Esophagus (tissue), 2 donors: ENCODE results near the gene OSBPL10. TPM values are rescaled to one million over a fixed set of nuclear protein-coding genes. Genes with fewer than 3 reads are reported as not detected.
A peak's percentile ranks its signal among the peaks of the same experiment; 100 is the strongest.
"Not testable (repeated sequence)": the region's sequence is repeated elsewhere in the genome, so short reads cannot be mapped to it uniquely, and the experiment has no call there.

Experiments used
- H3K27ac ChIP-seq, 2 donors: one replicate each; pipeline ENCODE4 v1.5.1; 2013; ENCODE audit warnings: low read depth in 2 of 2, mild to moderate bottlenecking in 2 of 2, inconsistent platforms in 1 of 2, low read length in 1 of 2, moderate library complexity in 1 of 2
- H3K27me3 ChIP-seq, 2 donors: one replicate each; pipeline ENCODE4 v1.6.1; 2013; ENCODE audit warnings: low read length in 2 of 2, control low read depth in 1 of 2, mild to moderate bottlenecking in 1 of 2; ENCODE audit not compliant: insufficient read depth in 2 of 2, control insufficient read depth in 1 of 2
- H3K36me3 ChIP-seq, 2 donors: one replicate each; pipeline ENCODE4 v1.6.1; 2013; ENCODE audit warnings: low read length in 1 of 2; ENCODE audit not compliant: control insufficient read depth in 2 of 2, insufficient read depth in 2 of 2
- H3K4me1 ChIP-seq, 2 donors: one replicate each; pipeline ENCODE4 v1.6.1; 2013; ENCODE audit warnings: low read length in 1 of 2; ENCODE audit not compliant: control insufficient read depth in 2 of 2, insufficient read depth in 2 of 2
- H3K4me3 ChIP-seq, 2 donors: one replicate each; pipeline ENCODE4 v1.5.1; 2013; ENCODE audit warnings: low read length in 2 of 2, mild to moderate bottlenecking in 2 of 2, low read depth in 1 of 2, moderate library complexity in 1 of 2
- H3K9me3 ChIP-seq, 2 donors: one replicate each; pipeline ENCODE4 v1.6.1; 2013; ENCODE audit warnings: mild to moderate bottlenecking in 2 of 2, low read depth in 1 of 2, low read length in 1 of 2, moderate library complexity in 1 of 2; ENCODE audit not compliant: control insufficient read depth in 2 of 2, insufficient read depth in 1 of 2
- WGBS, 2 donors: extraction: QIAGEN DNeasy Blood & Tissue Kit; methylation state at CpG; one replicate each; pipeline ENCODE4 v1.1.7; 2013; 5-methylcytosine and 5-hydroxymethylcytosine counted together
- polyA plus RNA-seq, 2 donors: library from polyadenylated mRNA; stranded (reverse); fragments of 200-250 nt; gene quantifications; one replicate each; pipeline ENCODE4 v1.2.3, GENCODE V29; 2013
- donor health status: healthy with polysubstance abuse.
- donor health status: Bipolar disorder and iron deficiency.

OSBPL10 gene
- polyA plus RNA-seq, 2 donors = 6.4 to 9.0 TPM

DNA sequence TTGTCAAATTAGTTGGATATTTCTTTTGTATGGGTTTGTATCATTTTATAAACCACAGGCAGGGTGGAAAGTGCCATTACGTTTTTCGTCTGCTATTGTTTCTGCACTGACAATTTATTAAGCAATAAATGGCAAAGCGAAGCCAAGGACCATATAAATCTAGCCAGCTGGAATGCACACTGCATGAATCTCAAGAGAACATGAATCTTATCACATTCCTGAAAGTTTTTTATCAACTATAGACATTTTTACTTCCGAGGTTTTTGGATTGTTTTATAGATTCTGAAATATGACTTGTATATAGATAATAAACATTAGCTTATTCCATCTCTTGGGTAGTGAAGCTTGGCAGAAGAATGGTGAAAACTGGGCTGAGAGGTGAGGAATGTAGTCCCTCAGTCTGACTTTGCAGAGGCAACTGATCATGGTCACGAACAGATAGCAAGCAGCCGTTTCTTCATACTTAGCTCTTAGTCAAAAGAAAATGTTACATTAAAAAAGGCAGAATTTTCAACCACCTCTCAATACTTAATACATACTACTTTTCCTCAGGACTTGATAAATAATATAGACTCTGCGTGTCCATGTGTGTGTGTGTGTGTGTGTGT, 102.7 kb downstream of the OSBPL10 start:
- Histone ChIP-seq H3K9me3 (no peaks in the 10 kb centered on the region), H3K27me3 (no peaks in the 10 kb centered on the region), H3K4me1 (peaks cover 4 to 6% of the 10 kb centered on the region in 2 donors), H3K27ac (no peak overlapping the region), H3K4me3 (no peak overlapping the region), H3K36me3 (no peaks in the 10 kb centered on the region)
- WGBS, 2 donors = 76% methylated on average over 7 of the region's 7 CpGs

DNA sequence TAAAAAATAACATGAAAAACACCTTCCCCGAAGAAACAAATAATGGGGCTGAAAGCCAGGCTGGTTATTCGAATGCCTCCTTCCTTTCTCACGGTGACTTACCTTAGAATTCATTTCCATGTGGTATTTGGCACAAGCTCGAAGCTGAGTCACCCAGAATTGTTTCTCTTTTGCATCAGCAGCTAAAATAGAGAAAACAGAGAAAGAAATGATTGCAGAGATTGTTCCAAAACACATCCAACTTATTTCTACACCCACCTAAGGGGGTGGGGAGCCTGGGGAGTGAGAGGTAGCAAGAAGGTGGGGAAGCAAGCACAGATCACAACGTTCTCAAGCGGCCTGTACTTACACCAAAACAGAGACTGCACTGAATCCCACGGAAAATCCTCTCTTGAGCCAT, 104.7 kb downstream of the OSBPL10 start:
- Histone ChIP-seq H3K27ac (peak overlapping the region in 1 of 2 donors; percentile 73), H3K27me3 (no peaks in the 10 kb centered on the region), H3K9me3 (no peaks in the 10 kb centered on the region), H3K4me1 (peaks cover 2 to 6% of the 10 kb centered on the region in 2 donors), H3K4me3 (no peak overlapping the region), H3K36me3 (peaks cover 0 to 3% of the 10 kb centered on the region in 2 donors)
- 33 to 46% methylated on average over 7 of the region's 7 CpGs for WGBS, 2 donors

DNA sequence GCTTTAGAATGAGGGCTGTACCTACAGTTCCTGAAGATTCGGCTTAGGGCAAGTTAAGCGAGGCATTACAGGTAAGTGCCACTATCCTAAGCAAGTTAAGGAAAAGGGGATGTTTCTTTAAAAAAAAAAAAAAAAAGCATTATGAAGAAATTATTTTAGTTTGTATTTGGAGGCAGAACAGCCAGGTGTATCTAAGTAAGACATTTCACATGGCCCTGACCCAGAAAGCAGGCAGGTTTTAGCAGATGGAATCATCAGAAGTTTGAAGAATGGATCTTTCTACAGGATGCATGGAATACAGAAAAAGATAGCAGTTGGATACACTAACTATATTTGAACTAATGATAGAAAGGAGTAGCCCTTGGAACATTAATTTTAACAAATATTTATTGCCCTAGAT, 105.6 kb downstream of the OSBPL10 start:
- peaks cover 0 to 3% of the 10 kb centered on the region in 2 donors for H3K36me3 ChIP-seq
- 92 to 93% methylated on average over 2 of the region's 2 CpGs for WGBS, 2 donors
- H3K4me3 ChIP-seq = no peak overlapping the region
- peaks cover 2 to 3% of the 10 kb centered on the region in 2 donors for H3K4me1 ChIP-seq
- no peak overlapping the region for H3K27ac ChIP-seq
- H3K9me3 ChIP-seq = no peaks in the 10 kb centered on the region
- H3K27me3 ChIP-seq = no peaks in the 10 kb centered on the region

DNA sequence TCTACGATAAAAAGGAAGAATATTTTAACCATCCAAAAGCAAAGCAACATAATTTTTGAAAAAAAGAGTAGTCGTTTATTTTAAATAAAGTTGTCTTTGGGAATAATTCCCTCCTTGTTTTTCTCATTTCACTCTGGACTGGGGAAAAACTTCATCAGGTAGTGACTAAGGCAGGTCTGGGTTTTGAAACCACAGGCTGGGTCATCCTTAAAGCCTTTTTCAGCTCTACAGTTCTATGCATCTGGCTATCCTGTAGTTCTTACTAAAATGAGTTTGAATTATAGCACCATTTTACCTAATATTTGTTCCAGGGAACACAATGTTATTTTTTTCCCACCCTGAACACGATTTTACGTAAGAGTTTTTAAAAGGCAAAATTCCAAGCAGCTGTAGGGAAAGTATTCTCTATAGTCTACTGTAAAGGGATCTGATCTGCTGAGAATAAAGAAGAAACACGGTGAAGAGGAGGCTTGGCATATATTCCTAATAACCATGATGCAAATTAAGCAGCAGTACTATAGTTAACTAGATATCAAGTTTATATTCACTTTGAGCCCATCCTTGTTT, 107.7 kb downstream of the OSBPL10 start:
- H3K9me3 ChIP-seq = no peaks in the 10 kb centered on the region
- H3K4me1 ChIP-seq = no peaks in the 10 kb centered on the region
- WGBS, 2 donors = 89 to 91% methylated on average over 5 of the region's 5 CpGs
- H3K36me3 ChIP-seq = peaks cover 0 to 3% of the 10 kb centered on the region in 2 donors
- H3K4me3 ChIP-seq = no peak overlapping the region
- H3K27ac ChIP-seq = no peak overlapping the region
- no peaks in the 10 kb centered on the region for H3K27me3 ChIP-seq

DNA sequence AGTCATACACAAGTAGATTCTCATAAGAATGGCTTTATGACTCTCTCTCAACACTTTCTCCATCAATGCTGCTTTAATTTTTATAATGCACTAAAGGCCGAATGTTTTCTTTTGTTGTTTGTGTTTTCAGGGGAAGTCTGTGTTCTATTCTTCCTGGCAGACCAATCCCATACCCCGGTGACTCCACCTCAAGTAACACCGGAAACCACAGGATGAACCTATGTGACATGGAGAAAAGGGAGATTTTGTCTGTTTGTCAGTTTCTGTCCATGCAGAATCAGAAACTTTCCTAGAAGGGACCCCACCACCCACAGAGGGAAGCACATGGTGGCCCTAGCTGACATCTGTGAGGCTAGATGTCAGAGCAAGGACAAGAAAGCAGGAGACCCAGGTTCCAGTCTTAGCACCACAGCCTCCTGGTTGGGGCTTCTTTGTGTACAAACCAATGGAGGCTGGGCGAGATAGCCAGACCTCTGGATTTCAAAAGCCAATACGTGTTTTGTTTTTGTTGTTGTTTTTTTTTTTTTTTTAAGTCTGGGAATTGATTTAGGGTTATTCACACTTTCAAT, 109.0 kb downstream of the OSBPL10 start:
- H3K4me3 ChIP-seq = no peak overlapping the region
- H3K27ac ChIP-seq = no peak overlapping the region
- no peaks in the 10 kb centered on the region for H3K9me3 ChIP-seq
- no peaks in the 10 kb centered on the region for H3K27me3 ChIP-seq
- H3K4me1 ChIP-seq = no peaks in the 10 kb centered on the region
- peaks cover 0 to 3% of the 10 kb centered on the region in 2 donors for H3K36me3 ChIP-seq
- 89 to 92% methylated on average over 5 of the region's 5 CpGs for WGBS, 2 donors

DNA sequence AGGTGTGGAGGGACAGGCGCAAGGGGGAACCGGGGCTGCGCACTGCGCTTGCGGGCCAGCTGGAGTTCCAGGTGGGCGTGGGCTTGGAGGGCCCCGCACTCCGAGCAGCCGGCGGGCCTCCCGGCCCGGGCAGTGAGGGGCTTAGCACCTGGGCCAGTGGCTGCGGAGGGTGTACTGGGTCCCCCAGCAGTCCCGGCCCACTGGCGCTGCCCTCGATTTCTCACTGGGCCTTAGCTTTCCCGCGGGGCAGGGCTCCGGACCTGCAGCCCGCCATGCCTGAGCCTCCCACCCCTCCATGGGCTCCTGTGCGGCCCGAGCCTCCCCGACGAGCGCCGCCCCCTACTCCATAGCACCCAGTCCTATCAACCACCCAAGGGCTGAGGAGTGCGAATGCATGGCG, 111.0 kb downstream of the OSBPL10 start:
- 96 to 99% methylated on average over 19 to 28 of the region's 28 CpGs for WGBS, 2 donors
- not testable (repeated sequence) for H3K27ac ChIP-seq, H3K36me3 ChIP-seq, H3K4me3 ChIP-seq, H3K27me3 ChIP-seq, H3K4me1 ChIP-seq, H3K9me3 ChIP-seq

DNA sequence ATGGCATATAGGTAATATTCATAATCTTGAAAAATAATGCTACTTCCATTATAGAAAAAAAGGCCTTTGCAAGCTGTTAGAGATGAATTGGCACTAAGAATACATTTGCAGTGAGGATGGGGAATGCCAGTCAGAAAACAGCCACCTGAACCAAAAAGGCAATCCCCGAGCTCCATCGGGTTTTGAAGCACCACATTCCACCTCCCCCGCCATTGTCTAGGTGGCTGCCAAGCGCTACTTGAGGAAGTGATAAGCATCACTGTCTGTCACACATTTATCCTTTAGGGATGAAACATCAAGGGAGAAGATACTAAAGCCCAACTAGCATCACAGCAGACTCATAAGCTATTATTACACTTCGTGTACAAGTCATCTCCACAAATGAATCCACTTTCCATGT, 112.8 kb downstream of the OSBPL10 start:
- H3K27ac ChIP-seq = no peak overlapping the region
- H3K36me3 ChIP-seq = peaks cover 0 to 3% of the 10 kb centered on the region in 2 donors
- H3K27me3 ChIP-seq = no peaks in the 10 kb centered on the region
- H3K4me1 ChIP-seq = no peaks in the 10 kb centered on the region
- H3K4me3 ChIP-seq = no peak overlapping the region
- H3K9me3 ChIP-seq = no peaks in the 10 kb centered on the region
- 91 to 94% methylated on average over 5 of the region's 5 CpGs for WGBS, 2 donors

DNA sequence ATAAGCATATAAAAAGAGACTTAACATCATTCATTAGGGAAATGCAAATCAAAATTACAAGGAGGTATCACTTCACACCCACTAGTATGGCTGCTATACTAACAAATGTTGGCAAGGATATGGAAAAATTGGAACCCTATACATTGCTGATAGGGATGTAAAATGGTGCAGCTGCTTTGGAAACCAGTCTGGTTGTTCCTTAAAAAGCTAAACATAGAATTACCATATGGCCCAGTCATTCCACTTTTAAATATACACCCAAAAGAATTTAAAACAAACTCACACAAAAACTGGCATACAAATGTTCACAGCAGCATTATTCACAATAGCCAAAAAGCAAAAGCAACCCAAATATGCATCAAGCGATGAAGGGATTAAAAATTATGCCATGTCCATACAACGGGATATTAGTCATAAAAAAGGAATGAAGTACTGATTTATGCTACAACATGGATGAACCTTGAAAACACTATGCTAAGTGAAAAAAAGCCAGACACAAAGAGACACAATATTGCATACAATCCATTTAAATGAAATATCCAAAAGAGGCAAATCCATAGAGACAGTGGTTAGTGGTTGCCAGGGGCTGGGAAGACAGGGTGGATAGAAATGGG, 118.3 kb downstream of the OSBPL10 start:
- Histone ChIP-seq H3K9me3 (no peaks in the 10 kb centered on the region), H3K36me3 (no peaks in the 10 kb centered on the region), H3K27me3 (no peaks in the 10 kb centered on the region), H3K27ac (no peak overlapping the region), H3K4me1 (no peaks in the 10 kb centered on the region), H3K4me3 (no peak overlapping the region)
- WGBS, 2 donors = 51 to 67% methylated on average over 2 of the region's 2 CpGs

DNA sequence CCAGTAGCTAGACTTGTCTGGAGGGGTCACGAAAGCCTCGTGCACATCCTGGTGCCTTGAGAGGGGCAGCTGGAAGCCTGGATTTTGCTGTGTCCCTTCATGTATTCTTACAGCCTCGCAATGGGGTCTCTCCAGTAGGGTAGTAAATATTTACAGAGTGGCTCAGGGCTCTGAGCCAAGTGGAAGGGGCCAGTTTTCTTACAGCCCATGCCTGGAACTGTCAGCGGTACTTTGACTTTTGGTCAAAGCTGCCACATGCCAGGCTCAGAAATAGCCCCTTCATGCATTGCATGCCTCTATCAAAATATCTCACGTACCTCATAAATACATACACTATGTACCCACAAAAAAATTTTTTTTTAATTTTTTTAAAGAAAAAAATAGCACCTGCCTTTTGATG, 119.2 kb downstream of the OSBPL10 start:
- H3K4me1 ChIP-seq = no peaks in the 10 kb centered on the region
- H3K4me3 ChIP-seq = no peak overlapping the region
- H3K9me3 ChIP-seq = no peaks in the 10 kb centered on the region
- no peaks in the 10 kb centered on the region for H3K36me3 ChIP-seq
- WGBS, 2 donors = 87 to 88% methylated on average over 5 of the region's 5 CpGs
- H3K27me3 ChIP-seq = no peaks in the 10 kb centered on the region
- no peak overlapping the region for H3K27ac ChIP-seq
